Fibroblast of villous mesenchyme (primary cell): ENCODE measurements around the gene ZDHHC5. TPM values are rescaled to one million over a fixed set of nuclear protein-coding genes. Genes with fewer than 3 reads are reported as not detected.

Experiments used
- DNase-seq: peaks from one replicate; pipeline ENCODE4 v3.0.0-alpha.2; 2010; ENCODE audit warnings: low read depth
- H3K4me3 ChIP-seq: 2 replicates; pipeline ENCODE4 v1.5.1; 2011; ENCODE audit warnings: low read depth, mild to moderate bottlenecking, low read length
- total RNA-seq: library from RNA; depleted of rRNA; stranded (reverse); fragments of >200 nt; gene quantifications from 2 replicates; pipeline ENCODE4 v1.2.3, GENCODE V29; 2012
- TF ChIP-seq, protein P1 (sequence below): IDR thresholded peaks from 2 replicates; pipeline ENCODE4 v1.5.1; 2012; ENCODE audit warnings: low read depth, mild to moderate bottlenecking, low read length; ENCODE audit not compliant: insufficient read depth

The ZDHHC5 gene
- total RNA-seq, 1 donor = 59.6 TPM

DNA sequence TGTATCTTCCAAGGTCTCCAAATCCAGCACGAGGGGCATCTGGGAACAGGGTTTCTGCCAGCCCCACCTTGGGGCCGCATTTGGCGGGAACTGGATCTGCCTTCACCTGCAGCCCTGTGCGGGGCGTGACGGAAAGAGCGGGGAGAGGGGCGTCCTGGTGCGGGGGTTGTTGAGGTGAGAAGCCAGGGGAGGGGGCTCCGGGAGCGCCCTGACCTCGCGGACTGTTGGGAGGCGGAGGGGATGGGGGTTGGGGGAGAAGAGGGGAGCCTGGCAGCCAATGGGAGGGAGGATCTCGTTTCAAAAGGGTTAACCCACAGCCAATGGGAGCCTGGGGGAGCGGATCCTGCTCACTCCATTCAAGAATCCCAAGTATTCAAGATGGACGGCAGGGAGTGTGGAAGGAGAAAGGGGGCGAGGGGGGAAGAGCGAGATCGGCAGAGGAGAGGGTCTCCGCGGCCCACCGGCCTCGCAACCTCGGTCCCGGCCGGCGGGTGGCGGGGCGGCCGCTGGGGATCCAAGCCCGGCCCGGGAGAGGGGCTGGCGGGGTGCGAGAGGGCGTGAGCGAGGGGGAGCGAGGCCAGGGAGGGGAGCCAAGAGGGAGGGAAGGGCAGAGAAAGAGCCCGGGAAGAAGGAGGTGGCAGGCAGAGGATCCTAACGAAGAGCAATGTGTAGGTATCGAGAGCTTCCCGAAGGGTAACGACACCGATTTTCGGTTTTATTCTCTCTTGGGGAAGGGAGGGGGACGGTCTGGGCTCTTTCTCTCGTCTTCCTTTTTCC is 29.7 kb upstream of the ZDHHC5 start:
- peak; percentile 84 for DNase-seq
- TF ChIP-seq, protein P1, sequence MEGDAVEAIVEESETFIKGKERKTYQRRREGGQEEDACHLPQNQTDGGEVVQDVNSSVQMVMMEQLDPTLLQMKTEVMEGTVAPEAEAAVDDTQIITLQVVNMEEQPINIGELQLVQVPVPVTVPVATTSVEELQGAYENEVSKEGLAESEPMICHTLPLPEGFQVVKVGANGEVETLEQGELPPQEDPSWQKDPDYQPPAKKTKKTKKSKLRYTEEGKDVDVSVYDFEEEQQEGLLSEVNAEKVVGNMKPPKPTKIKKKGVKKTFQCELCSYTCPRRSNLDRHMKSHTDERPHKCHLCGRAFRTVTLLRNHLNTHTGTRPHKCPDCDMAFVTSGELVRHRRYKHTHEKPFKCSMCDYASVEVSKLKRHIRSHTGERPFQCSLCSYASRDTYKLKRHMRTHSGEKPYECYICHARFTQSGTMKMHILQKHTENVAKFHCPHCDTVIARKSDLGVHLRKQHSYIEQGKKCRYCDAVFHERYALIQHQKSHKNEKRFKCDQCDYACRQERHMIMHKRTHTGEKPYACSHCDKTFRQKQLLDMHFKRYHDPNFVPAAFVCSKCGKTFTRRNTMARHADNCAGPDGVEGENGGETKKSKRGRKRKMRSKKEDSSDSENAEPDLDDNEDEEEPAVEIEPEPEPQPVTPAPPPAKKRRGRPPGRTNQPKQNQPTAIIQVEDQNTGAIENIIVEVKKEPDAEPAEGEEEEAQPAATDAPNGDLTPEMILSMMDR = no peak

DNA sequence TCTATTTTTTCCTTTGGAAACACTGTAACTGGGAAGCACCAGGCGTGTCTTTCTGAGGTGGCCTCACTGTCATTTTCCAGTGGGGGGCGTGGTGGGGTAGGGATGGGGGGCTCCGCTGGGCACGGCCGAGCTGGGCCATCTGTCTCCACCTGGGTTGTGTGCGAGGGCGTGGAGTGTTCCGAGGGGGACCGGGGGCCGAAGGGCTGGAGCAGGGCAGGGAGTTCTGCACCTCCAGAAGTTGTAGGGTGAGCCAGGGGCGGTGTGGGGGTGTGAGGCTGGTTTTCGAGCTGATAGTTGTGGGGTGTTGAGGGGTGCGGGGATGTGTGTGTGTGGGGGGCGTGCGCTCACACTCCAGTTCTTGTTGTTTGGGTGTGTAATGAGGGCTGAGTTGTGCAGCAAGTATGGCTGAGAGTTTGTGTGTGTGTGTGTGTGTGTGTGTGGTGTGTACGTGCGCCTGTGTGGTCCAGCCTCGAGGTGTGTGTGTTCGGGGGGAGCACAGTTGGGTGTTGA is 29.0 kb upstream of the ZDHHC5 start:
- TF ChIP-seq, protein P1 = no peak
- no peak for DNase-seq
- peak overlapping the region; percentile 99 for H3K4me3 ChIP-seq

More for the DNA sequence above, 29.7 kb upstream of the ZDHHC5 start:
- peak overlapping the region; percentile 99 for H3K4me3 ChIP-seq

DNA sequence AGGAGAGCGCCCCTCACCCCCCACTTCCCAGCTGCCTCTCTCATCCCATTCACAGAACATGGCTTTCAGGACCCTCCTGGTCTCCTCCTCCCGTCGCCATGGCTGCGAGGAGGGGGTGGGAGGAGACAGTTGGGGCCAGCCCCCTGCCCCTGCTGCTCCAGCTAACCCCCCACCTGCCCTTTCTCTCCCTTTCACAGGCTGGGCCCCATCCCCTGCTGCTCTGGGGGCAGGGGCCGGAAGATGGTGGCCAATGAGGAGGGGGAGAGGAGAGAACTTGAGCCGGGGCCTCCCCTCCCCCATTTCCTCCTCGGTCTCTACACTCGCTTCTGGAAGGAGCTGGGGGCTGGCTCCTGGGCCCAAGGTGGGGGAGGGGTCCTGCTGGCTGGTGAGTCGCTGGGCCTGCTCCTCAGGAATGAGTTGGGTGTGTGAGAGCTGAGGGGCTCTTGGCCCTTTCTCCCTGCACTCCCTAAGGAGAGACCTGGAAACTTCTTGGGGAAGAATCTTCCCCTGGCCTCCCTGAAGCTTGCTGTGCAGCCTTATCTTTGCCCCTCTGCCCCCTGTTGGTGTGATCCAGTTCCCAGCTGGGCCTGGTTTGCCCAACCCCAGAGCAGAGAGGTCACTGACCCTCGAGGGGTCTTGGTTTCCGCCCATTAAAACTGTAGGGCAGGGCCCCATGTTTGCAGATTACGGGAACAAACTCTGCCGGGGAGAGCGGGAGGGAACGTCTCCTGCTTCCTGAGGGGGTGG is 28.4 kb upstream of the ZDHHC5 start:
- peak overlapping the region; percentile 99 for H3K4me3 ChIP-seq
- peak; percentile 88 for DNase-seq
- TF ChIP-seq, protein P1 = no peak

DNA sequence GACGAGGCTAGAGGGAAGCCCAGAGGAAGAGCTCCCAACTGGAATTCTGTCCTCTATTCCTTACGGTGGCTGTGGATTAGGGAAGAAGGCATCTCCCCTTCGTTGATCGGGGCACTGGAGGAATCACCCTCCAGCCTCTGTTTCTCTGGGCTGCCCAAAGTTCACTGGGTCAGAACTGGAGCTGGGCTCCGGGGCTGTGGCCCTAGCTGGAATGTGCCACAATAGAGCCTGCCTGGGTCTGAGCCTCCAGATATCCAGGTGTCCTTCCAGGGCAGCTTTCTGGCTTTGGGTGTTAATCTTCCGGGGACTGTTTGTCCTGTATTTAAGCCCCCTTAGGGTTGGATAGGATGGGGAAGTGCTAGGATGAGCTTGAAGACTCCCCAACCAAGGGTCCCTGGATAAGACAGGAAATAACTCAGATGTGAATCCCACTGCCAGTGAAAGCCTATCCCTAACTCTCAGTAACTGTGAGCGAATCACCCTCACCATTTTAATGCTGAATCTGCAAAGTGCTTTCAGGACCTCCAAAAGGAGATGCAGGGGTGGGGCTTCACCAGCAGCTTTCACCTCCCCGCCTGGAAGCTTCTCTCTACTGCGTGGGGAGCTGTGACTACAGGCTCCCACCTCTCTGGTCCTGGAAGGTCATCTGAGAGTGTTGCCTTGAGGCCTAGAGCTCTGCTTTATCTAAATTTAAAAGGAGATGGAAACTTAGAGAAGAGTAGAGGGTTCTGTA is 27.7 kb upstream of the ZDHHC5 start:
- peak overlapping the region; percentile 99 for H3K4me3 ChIP-seq
- TF ChIP-seq, protein P1 = no peak
- no peak for DNase-seq

DNA sequence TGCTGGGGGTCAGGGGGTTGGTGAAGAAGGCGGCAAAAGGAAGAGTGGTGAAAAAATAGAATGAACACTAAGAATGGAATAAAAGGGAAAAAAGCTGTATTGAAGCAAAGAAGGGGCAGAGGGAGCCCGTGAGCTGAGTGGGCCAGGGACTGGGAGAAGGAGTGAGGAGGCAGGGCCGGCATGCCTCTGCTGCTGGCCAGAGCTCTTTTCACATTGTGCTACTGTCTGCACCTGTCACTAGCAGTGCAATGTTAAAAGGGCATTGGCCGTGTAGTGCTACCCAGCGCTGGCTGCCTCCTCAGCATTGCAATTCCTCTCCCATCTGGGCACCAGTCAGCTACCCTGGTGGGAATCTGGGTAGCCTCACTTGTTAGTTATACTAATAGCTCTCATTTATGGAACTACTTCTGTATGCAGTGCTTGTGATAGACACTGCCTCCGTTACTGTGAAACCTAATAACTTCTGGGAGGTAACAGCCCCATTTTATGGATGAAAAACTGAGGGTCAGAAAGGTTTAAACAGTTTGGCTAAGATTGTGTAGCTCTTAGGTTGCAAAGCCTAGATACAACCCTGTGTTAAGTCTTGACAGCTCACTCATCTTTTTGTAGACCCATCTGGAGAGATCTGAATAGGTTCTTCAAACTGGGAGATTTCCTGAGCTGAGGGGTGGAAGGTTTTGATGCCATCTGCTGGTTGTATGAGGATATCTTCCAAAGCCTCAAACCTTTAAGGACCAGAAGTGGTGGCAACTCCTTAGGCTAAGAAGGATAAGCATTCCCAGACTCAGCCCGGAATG is 26.7 kb upstream of the ZDHHC5 start:
- DNase-seq = peak; percentile 77
- peak overlapping the region; percentile 99 for H3K4me3 ChIP-seq
- TF ChIP-seq, protein P1 = peak; percentile 59

DNA sequence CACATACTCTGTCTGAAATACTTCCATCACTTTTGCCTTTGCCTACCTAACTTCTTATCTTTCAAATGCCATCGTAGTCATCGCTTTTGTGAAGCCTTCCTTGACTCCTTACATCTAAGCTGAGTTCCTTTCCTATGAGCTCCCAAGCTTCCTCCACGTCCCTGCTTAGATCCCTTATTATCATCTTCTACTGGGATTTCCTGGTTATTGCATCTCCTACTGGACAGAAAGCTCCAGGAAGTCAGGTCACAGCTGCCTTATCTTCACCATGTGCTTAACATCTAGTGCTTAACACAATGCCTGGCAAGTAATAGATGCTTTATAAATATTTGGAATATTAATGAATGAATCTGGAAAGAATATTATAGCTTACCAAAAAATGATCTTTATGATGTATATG is 24.1 kb upstream of the ZDHHC5 start:
- H3K4me3 ChIP-seq = no peak overlapping the region
- DNase-seq = peak; percentile 38
- TF ChIP-seq, protein P1 = peak; percentile 3
